B cell (primary cell): Measurements from ENCODE around the gene ENOX1. TPM values are rescaled to one million over a fixed set of nuclear protein-coding genes. Genes with fewer than 3 reads are reported as not detected.

ENCODE experiments used
- ATAC-seq: fragments of 200-7000 bp; cut with Tn5 transposase; one replicate; pipeline ENCODE4 v1.10.0; 2021; ENCODE audit warnings: low read depth, mild to moderate bottlenecking, moderate number of reproducible peaks, moderate library complexity
- CTCF ChIA-PET: fragments of 350-600 bp; sonication (Branson Sonifier 250); formaldehyde crosslinking; loops from one replicate; lab custom pipeline; 2021; ENCODE audit warnings: antibody characterized with exemption, inconsistent platforms; lab: Charles Lee
- POLR2A ChIA-PET: fragments of 350-600 bp; sonication (Branson Sonifier 250); formaldehyde crosslinking; loops from one replicate; lab custom pipeline; 2021; ENCODE audit warnings: antibody characterized with exemption; lab: Charles Lee
- DNase-seq: peaks from one replicate; pipeline ENCODE4 v3.0.0; 2013
- H2AFZ ChIP-seq: 2 replicates; pipeline ENCODE4 v1.6.1; 2012; ENCODE audit warnings: mild to moderate bottlenecking, low read depth, low read length; ENCODE audit not compliant: insufficient read depth, poor library complexity, severe bottlenecking
- H3K27ac ChIP-seq, 2 donors: 1 replicate in 1 of 2; 2 replicates in 1 of 2; pipeline ENCODE4 v1.5.1; 2012 to 2013; ENCODE audit warnings: low read length in 2 of 2, mild to moderate bottlenecking in 2 of 2, moderate library complexity in 1 of 2
- H3K27me3 ChIP-seq, 4 experiments: fragments of 200-600 bp in 1 of 4; sonication (generic) in 1 of 4; replicated peaks in 1 of 4; 1 replicate in 2 of 4; 2 replicates in 2 of 4; pipeline versions ENCODE4 v1.6.1 to v1.7.0; 2013 to 2016; ENCODE audit warnings: low read length in 3 of 4, mild to moderate bottlenecking in 2 of 4, mixed read lengths in 1 of 4, moderate library complexity in 1 of 4; ENCODE audit not compliant: insufficient read depth in 4 of 4, control insufficient read depth in 3 of 4; ENCODE audit errors: control extremely low read depth in 1 of 4
- H3K36me3 ChIP-seq, 2 experiments: replicated peaks in 1 of 2; 1 replicate in 1 of 2; 2 replicates in 1 of 2; pipeline versions ENCODE4 v1.6.1 to v1.7.1; 2013; ENCODE audit warnings: low read length in 1 of 2; ENCODE audit not compliant: insufficient read depth in 2 of 2, control insufficient read depth in 1 of 2; ENCODE audit errors: control extremely low read depth in 1 of 2, extremely low read depth in 1 of 2
- H3K4me1 ChIP-seq, 2 donors: fragments of 200-600 bp in 1 of 2; sonication (generic) in 1 of 2; 1 replicate in 1 of 2; 2 replicates in 1 of 2; pipeline versions ENCODE4 v1.5.1 to v1.6.1; 2013 to 2017; ENCODE audit warnings: low read length in 2 of 2; ENCODE audit not compliant: control insufficient read depth in 2 of 2, insufficient read depth in 2 of 2
- H3K4me2 ChIP-seq: replicated peaks from 2 replicates; pipeline ENCODE3; 2012; ENCODE audit warnings: mild to moderate bottlenecking, low read depth, low read length; ENCODE audit not compliant: poor library complexity, severe bottlenecking
- H3K4me3 ChIP-seq, 5 experiments: fragments of 200-600 bp in 1 of 5; sonication (generic) in 1 of 5; 1 replicate in 3 of 5; 2 replicates in 2 of 5; pipeline versions ENCODE4 v1.5.1 to v1.7.0; 2011 to 2016; ENCODE audit warnings: low read length in 4 of 5, mild to moderate bottlenecking in 4 of 5, low read depth in 2 of 5, control low read depth in 1 of 5, moderate library complexity in 1 of 5; ENCODE audit not compliant: insufficient read depth in 1 of 5; ENCODE audit errors: control extremely low read depth in 1 of 5, extremely low read depth in 1 of 5
- H3K79me2 ChIP-seq: fragments of 200-600 bp; sonication (generic); one replicate; pipeline ENCODE4 v1.6.0; 2016; ENCODE audit warnings: low read length; ENCODE audit not compliant: control insufficient read depth, insufficient read depth
- H3K9ac ChIP-seq: fragments of 200-600 bp; sonication (generic); 2 replicates; pipeline ENCODE4 v1.6.1; 2017; ENCODE audit warnings: mild to moderate bottlenecking, low read length, moderate library complexity
- H3K9me3 ChIP-seq, 3 donors: one replicate each; pipeline versions ENCODE4 v1.6.1 to v1.7.1; 2013; ENCODE audit warnings: low read length in 2 of 3; ENCODE audit not compliant: control insufficient read depth in 2 of 3, insufficient read depth in 1 of 3; ENCODE audit errors: control extremely low read depth in 1 of 3
- H4K20me1 ChIP-seq: 2 replicates; pipeline ENCODE4 v1.6.0; 2012; ENCODE audit warnings: mild to moderate bottlenecking, low read length; ENCODE audit not compliant: insufficient read depth, control insufficient read depth, poor library complexity, severe bottlenecking
- H3K27ac Mint-ChIP-seq: one replicate; pipeline ENCODE4 v1.8.0; 2021; ENCODE audit warnings: mixed read lengths
- H3K27me3 Mint-ChIP-seq: one replicate; pipeline ENCODE4 v1.8.0; 2021; ENCODE audit warnings: mixed read lengths
- H3K4me1 Mint-ChIP-seq: one replicate; pipeline ENCODE4 v1.8.0; 2021; ENCODE audit warnings: mixed read lengths
- H3K4me3 Mint-ChIP-seq: one replicate; pipeline ENCODE4 v1.8.0; 2021; ENCODE audit warnings: mixed read lengths
- H3K9me3 Mint-ChIP-seq: one replicate; pipeline ENCODE4 v1.8.0; 2022; ENCODE audit warnings: mixed read lengths; ENCODE audit not compliant: insufficient read depth
- EZH2 ChIP-seq: IDR thresholded peaks from 2 replicates; pipeline ENCODE4 v1.6.1; 2012; ENCODE audit warnings: borderline replicate concordance, low read depth, mild to moderate bottlenecking, moderate library complexity, low read length; ENCODE audit not compliant: insufficient read depth, poor library complexity, severe bottlenecking
- WGBS: methylation state at CpG from one replicate; pipeline ENCODE4 v1.1.5; 2013; ENCODE audit warnings: missing lambda C conversion rate; ENCODE audit not compliant: insufficient coverage; 5-methylcytosine and 5-hydroxymethylcytosine counted together
- intact Hi-C: fragments of 100-400 bp; cut with micrococcal nuclease; formaldehyde crosslinking; loops from one replicate; pipeline ENCODE4 v1.10.0; 2022
- polyA plus RNA-seq: library from polyadenylated mRNA; depleted of rRNA; stranded (reverse); fragments of >200 nt; gene quantifications from 2 replicates; pipeline ENCODE4 v1.2.3, GENCODE V29; 2012
- total RNA-seq, 2 donors: library from RNA; stranded (reverse); fragments of 120-200 nt in 1 of 2; gene quantifications; 1 replicate in 1 of 2; 2 replicates in 1 of 2; pipeline versions ENCODE4 v1.2.3 to v1.2.4, GENCODE V29; 2013 to 2022
- TF ChIP-seq, protein P1 (sequence below): fragments of 200-600 bp; IDR thresholded peaks from one replicate; pipeline ENCODE4 v1.8.0; 2022; ENCODE audit warnings: antibody characterized with exemption, mild to moderate bottlenecking

ENOX1 gene
- total and polyA plus RNA-seq, 2 donors (not counting 1 experiment from before 2014, with no cell fraction given) = not detected

DNA sequence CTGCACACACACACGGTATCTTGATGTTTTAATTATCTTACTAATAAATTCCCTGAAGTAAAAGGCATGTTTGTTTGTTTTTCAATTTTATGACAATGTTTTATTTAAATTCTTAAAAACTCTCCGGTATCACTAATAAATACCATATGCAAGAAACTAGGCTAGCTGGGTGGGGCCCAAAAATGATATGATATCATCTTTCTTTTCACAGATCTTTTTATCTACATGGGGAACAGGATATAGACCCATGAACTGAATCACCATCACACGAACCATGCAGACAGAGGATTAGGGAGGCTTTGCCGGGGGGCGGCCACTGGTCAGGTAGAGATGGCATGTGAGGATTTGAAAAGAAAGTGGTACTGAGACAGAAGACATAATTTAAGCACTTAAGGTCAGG lies 266.4 kb downstream of the ENOX1 start:
- ATAC-seq = no peak

DNA sequence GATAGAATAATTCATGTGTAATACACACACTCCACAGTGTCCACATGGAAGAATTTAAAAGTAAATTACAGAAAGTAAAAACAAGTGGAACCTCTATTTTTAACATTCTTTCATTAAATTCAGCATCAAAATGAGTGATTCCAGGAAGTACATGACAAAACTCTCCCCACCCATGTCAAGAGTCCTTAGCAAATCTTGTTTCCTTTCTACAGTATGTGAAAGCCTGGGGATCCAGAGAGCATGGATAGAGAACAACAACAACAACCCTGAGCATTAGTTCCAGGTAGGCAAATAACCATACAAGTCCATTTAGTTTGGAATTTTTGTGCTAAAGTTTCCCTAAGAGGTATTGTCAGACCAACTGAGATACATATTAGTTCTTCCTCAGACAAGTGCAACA lies 267.9 kb downstream of the ENOX1 start:
- H4K20me1 ChIP-seq = no peaks in the 10 kb centered on the region
- no peak overlapping the region for H3K27ac ChIP-seq
- H3K27ac Mint-ChIP-seq = no peak overlapping the region
- peaks cover 4% of the 10 kb centered on the region for H3K27me3 Mint-ChIP-seq
- no peak overlapping the region for H3K4me3 Mint-ChIP-seq
- H2AFZ ChIP-seq = no peak overlapping the region
- H3K9ac ChIP-seq = no peak overlapping the region
- no peaks in the 10 kb centered on the region for H3K9me3 Mint-ChIP-seq
- no peaks in the 10 kb centered on the region for H3K9me3 ChIP-seq
- no peak overlapping the region for H3K4me2 ChIP-seq
- H3K4me1 ChIP-seq = no peaks in the 10 kb centered on the region
- TF ChIP-seq EZH2 = no peak
- TF ChIP-seq, protein P1, sequence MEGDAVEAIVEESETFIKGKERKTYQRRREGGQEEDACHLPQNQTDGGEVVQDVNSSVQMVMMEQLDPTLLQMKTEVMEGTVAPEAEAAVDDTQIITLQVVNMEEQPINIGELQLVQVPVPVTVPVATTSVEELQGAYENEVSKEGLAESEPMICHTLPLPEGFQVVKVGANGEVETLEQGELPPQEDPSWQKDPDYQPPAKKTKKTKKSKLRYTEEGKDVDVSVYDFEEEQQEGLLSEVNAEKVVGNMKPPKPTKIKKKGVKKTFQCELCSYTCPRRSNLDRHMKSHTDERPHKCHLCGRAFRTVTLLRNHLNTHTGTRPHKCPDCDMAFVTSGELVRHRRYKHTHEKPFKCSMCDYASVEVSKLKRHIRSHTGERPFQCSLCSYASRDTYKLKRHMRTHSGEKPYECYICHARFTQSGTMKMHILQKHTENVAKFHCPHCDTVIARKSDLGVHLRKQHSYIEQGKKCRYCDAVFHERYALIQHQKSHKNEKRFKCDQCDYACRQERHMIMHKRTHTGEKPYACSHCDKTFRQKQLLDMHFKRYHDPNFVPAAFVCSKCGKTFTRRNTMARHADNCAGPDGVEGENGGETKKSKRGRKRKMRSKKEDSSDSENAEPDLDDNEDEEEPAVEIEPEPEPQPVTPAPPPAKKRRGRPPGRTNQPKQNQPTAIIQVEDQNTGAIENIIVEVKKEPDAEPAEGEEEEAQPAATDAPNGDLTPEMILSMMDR = no peak
- no peak for DNase-seq
- ChIA-PET POLR2A (no interaction called here), CTCF (no interaction called here)
- ATAC-seq = no peak
- no peaks in the 10 kb centered on the region for H3K27me3 ChIP-seq
- H3K4me1 Mint-ChIP-seq = no peaks in the 10 kb centered on the region
- no peaks in the 10 kb centered on the region for H3K79me2 ChIP-seq
- intact Hi-C loops = no loop called here
- no peaks in the 10 kb centered on the region for H3K36me3 ChIP-seq
- no peak overlapping the region for H3K4me3 ChIP-seq

More for the DNA sequence above, 266.4 kb downstream of the ENOX1 start:
- Histone ChIP-seq H3K4me3 (no peak overlapping the region), H3K27ac (no peak overlapping the region), H3K9ac (no peak overlapping the region), H3K4me2 (no peak overlapping the region), H3K9me3 (no peaks in the 10 kb centered on the region), H3K27me3 (no peaks in the 10 kb centered on the region), H3K36me3 (no peaks in the 10 kb centered on the region), H4K20me1 (no peaks in the 10 kb centered on the region), H3K79me2 (no peaks in the 10 kb centered on the region), H3K4me1 (no peaks in the 10 kb centered on the region), H2AFZ (no peak overlapping the region)
- no peak for DNase-seq
- Mint-ChIP-seq H3K9me3 (no peaks in the 10 kb centered on the region), H3K4me3 (no peak overlapping the region), H3K27me3 (peaks cover 4% of the 10 kb centered on the region), H3K4me1 (no peaks in the 10 kb centered on the region), H3K27ac (no peak overlapping the region)
- ChIA-PET CTCF (no interaction called here), POLR2A (no interaction called here)
- 100% methylated on average over 1 of the region's 5 CpGs for WGBS
- TF ChIP-seq, protein P1 = no peak
- TF ChIP-seq EZH2 = no peak
- intact Hi-C loops = no loop called here
